ENCODE measurements around the gene RIC8B. TPM values are rescaled to one million over a fixed set of nuclear protein-coding genes. Genes with fewer than 3 reads are reported as not detected.
"Not testable (repeated sequence)": the region's sequence is repeated elsewhere in the genome, so short reads cannot be mapped to it uniquely, and the experiment has no call there.

Gene RIC8B
- total RNA-seq (2014; rRNA removed; shearing (Covaris generic)) = 15.5 and 21.9 TPM in 2 replicates

GRCh38 chr12:106774005-106774807 is at the start of gene RIC8B:
TSS of gene RIC8B (plus strand) at chr12:106774682. CDS start at chr12:106774746, 64 bp downstream.
- peak; percentile 99 for DNase-seq (ENCODE audit: low read depth)

GRCh38 chr12:106724934-106725333 is 49.5 kb upstream of the RIC8B start:
- DNase-seq (ENCODE audit: low read depth) = no peak

- not testable (repeated sequence) for DNase-seq (ENCODE audit: low read depth)
These were observed 47.8 kb upstream of the RIC8B start for GRCh38 chr12:106726603-106727202.

GRCh38 chr12:106729611-106730010 is 44.9 kb upstream of the RIC8B start:
- DNase-seq (ENCODE audit: low read depth) = no peak

GRCh38 chr12:106732890-106733289 is 41.6 kb upstream of the RIC8B start:
- no peak for DNase-seq (ENCODE audit: low read depth)

- DNase-seq (ENCODE audit: low read depth) = no peak
These were observed 40.8 kb upstream of the RIC8B start for GRCh38 chr12:106733660-106734059.

- peak; percentile 37 for DNase-seq (ENCODE audit: low read depth)
These were observed 38.2 kb upstream of the RIC8B start for GRCh38 chr12:106736051-106736957.

- no peak for DNase-seq (ENCODE audit: low read depth)
These were observed 35.2 kb upstream of the RIC8B start for GRCh38 chr12:106739318-106739717.

GRCh38 chr12:106739815-106740530 is 34.5 kb upstream of the RIC8B start:
- peak; percentile 51 for DNase-seq (ENCODE audit: low read depth)

GRCh38 chr12:106740818-106741217 is 33.7 kb upstream of the RIC8B start:
- DNase-seq (ENCODE audit: low read depth) = no peak

GRCh38 chr12:106741247-106741646 is 33.2 kb upstream of the RIC8B start:
- no peak for DNase-seq (ENCODE audit: low read depth)

- no peak for DNase-seq (ENCODE audit: low read depth)
These were observed 31.1 kb upstream of the RIC8B start for GRCh38 chr12:106743270-106743988.

- no peak for DNase-seq (ENCODE audit: low read depth)
These were observed 29.9 kb upstream of the RIC8B start for GRCh38 chr12:106744600-106744999.

- no peak for DNase-seq (ENCODE audit: low read depth)
These were observed 29.2 kb upstream of the RIC8B start for GRCh38 chr12:106745181-106745745.

GRCh38 chr12:106747973-106748436 is 26.5 kb upstream of the RIC8B start:
- no peak for DNase-seq (ENCODE audit: low read depth)

GRCh38 chr12:106750524-106750923 is 24.0 kb upstream of the RIC8B start:
- DNase-seq (ENCODE audit: low read depth) = no peak

GRCh38 chr12:106753526-106753925 is 21.0 kb upstream of the RIC8B start:
- no peak for DNase-seq (ENCODE audit: low read depth)

- DNase-seq (ENCODE audit: low read depth) = no peak
These were observed 20.2 kb upstream of the RIC8B start for GRCh38 chr12:106754331-106754730.

GRCh38 chr12:106757623-106758348 is 16.7 kb upstream of the RIC8B start:
- DNase-seq (ENCODE audit: low read depth) = no peak
